ENCODE data around the gene IL36B.
"Not testable (repeated sequence)": the region's sequence is repeated elsewhere in the genome, so short reads cannot be mapped to it uniquely, and the experiment has no call there.

Gene IL36B

DNA sequence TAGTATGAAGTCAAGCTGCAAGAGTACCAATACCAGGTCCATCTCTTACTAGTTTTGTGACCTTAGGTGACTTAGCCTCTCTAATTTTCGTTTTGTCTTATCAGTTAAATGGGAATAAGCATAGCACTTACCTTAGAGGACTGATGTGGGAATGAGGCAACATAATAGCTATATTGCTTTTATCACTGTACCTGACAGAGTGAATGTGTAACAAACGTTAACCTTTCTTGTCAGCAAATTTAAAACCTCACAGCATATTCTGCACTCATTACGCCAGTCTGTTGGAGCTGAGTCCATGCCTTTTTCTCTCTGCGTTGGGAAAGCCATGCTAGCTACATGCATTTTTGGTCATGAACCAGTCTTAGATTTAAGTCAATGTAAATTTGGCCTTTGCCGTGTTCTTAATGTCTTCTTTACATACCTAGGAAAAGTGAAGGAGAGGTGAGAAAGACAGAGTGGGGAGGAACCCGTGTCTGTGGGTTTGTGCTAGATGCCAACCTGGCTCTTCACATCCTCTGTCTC, at the start of gene IL36B:
IL36B (minus strand) TSS at position 472 of the 522 bp plus-strand sequence.
- in situ Hi-C loops (cut with HindIII; ENCODE audit: low sequenced_read_pairs) = no loop called here

DNA sequence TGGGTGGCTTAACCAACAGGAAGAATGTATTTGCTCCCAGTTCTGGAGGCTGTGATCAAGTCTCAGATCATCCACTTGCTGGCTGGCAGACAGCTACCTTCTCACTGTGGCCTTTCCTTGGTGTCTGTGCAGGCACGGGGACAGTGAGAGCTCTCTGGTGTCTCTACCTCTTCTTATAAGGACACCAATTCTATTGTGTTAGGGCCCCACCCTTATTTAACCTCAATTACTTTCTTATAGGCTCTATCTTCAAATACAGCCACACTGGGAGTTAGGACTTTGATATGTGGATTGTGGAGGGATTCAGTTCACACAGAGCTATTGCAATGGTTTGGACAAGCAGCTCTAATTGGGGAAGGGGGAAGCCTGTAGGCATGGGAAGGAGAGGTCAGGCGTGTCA, 49.5 kb upstream of the IL36B start:
- in situ Hi-C loops (cut with HindIII; ENCODE audit: low sequenced_read_pairs) = no loop called here

DNA sequence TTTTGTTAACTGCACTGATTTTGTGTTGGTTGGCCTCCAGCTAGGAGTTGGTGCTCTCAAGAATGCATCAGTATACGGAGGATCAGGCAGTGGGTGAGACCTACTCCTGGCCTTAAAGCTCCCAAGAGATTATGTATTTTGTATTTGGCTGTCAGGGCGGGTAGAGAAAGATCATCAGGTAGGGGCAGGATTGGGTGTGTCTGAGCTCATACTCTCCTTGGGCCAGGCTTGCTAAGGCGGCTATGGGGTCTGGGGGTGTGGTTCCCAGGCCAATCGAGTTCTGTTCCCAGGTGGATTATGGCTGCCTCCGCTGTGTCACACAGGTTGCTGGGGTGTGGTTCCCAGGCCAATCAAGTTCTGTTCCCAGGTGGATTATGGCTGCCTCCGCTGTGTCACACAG, 45.9 kb upstream of the IL36B start:
- in situ Hi-C loops (cut with HindIII; ENCODE audit: low sequenced_read_pairs) = no loop called here

DNA sequence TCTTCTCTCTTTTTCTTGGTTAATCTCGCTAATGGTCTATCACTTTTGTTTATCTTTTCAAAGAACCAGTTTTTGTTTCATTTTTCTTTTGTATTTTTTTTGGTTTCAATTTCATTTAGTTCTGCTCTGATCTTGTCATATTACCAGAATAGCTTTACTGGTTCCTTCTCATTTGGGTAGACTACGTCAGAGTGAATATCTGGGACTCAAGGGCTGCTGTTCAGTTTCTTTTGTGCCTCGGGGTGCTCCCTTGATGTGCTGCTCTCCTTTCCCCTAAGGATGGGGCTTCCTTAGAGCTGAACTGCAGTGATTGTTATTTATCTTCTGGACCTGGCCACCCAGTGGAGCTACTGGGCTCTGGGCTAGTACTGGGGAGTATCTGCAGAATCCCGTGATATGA, 45.4 kb upstream of the IL36B start:
- in situ Hi-C loops (cut with HindIII; ENCODE audit: low sequenced_read_pairs) = no loop called here

DNA sequence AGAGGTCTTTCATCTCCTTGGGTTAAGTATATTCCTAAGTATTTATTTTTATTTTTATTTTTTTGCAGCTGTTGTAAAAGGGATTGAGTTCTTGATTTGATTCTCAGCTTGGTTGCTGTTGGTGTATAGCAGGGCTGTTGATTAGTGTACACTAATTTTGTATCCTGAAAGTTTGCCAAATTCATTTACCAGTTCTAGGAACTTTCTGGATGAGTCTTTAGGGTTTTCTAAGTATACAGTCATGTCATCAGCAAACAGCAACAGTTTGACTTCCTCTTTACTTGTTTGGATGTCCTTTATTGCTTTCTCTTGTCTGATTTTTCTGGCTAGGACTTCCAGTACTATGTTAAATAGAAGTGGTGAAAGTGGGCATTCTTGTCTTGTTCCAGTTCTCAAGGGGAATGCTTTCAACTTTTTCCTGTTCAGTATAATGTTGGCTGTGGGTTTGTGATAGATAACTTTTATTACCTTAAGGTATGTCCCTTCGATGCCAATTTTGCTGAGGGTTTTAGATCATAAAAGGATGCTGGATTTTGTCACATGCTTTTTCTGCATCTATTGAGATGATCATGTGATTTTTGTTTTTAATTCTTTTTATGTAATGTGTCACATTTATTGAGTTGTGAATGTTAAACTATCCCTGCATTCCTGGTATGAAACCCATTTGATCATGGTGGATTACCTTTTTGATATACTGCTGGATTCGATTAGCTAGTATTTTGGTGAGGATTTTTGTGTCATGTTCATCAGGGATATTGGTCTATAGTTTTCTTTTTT, 44.4 kb upstream of the IL36B start:
- in situ Hi-C loops (cut with HindIII; ENCODE audit: low sequenced_read_pairs) = not testable (repeated sequence)

DNA sequence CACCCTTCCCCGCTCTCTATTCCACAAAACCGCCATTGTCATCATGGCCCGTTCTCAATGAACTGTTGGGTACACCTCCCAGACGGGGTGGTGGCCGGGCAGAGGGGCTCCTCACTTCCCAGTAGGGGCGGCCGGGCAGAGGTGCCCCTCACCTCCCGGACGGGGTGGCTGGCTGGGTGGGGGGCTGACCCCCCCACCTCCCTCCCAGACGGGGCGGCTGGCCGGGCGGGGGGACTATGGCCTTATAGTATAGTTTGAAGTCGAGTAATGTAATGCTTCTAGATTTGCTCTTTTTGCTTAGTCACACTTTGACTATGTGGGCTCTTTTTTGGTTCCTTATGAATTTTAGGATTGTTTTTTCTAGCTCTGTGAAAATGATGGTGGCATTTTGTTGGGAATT, 43.6 kb upstream of the IL36B start:
- in situ Hi-C loops (cut with HindIII; ENCODE audit: low sequenced_read_pairs) = not testable (repeated sequence)

DNA sequence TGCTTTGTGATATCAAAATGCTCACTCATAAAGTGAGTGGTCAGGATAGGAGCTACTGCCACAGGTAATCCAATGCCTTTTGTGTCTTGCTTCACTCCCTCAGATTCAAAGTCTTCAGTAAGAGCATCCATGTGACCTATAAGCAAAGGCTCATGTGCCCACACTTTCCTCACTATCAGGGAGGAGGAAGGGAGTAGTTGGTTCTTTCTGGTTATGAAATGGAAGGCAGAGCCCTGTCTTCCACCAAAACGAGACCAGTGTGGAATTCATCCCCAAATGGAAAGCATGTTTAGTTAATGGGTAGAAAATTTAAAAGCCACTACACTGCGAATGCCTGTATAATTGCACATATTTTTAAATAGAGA, 40.9 kb upstream of the IL36B start:
- in situ Hi-C loops (cut with HindIII; ENCODE audit: low sequenced_read_pairs) = no loop called here

DNA sequence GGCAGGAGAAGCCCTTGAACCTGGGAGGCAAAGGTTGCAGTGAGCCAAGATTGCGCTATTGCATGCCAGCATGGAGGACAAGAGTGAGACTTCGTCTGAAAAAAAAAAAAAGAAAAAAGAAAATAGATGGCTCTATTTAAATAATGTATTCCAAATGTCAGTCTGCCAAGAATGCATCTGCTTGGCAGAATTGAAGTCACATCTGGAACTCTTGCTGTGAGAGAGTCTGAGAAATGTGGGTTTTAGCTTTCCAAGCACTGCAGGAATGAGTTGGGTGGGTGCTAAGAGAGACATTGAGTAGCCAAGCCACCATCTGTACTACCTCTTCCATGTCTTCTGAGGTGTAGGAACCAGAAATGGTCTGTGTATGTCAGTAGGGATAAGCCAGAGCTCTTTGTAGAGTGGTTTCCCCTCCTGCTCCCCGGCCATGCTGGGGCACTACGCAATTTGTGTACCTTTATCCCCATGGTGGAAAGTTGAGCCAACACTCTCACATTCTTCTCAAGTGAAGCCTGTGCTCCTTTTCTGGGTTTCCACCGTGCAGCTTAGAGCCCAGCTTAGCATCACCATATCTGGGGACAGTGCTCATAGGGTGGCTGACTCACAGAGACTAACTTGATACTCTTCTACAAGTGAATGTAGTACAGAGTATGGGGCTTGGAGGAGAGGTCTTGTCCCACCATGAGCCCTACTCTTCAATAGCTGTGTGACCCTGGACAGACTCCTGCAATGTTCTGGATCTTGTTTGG, 40.4 kb upstream of the IL36B start:
- in situ Hi-C loops (cut with HindIII; ENCODE audit: low sequenced_read_pairs) = no loop called here

DNA sequence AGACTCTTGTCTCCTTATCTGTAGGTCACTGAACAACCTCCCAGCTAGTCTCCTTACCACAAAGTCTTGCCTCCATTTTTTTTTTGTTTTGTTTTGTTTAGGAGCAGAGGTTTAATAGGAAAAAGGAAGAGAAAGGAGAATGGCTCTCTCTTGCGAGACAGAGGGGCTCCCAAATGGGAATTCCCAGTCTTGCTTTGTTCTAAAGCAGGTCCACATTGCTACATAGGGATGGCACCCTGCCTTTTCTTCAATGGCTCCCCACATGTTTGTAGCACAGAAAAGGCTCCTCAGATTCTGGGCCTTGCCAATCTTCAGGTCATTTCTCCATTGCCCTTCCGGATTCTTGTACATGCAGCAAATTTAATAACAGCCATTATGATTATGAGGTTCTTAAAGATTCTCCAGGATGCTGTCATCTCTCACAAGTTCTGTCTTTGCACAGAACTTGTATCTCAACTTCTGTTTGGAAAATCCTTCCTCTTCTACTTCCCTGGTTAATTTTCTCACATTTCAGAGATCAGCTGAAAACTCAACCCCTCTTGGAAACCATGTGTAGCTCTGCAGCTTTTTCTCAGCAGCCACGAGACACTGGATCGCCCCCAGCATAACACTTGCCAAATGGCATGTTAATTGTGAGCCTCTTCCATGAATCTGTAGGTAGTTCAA, 38.7 kb upstream of the IL36B start:
- in situ Hi-C loops (cut with HindIII; ENCODE audit: low sequenced_read_pairs) = no loop called here

DNA sequence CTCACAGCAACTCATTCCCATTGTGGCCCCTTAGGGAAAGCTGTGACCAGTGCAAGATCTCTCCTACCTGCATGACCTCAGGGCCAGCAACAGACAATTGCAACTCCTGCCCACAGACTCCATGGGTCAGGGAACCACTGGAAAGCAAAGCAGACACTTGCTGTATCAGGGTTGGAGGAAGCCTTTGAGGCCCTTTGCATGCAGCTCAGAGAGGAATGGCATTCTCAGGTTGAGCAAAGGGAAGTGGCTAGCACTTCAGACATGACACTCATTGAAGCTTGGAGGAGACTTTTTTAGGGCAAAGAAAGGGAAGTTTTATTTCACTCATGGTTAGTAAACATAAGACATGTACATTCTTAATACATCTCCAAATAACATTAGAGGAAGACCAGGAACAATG, 37.2 kb upstream of the IL36B start:
- in situ Hi-C loops (cut with HindIII; ENCODE audit: low sequenced_read_pairs) = no loop called here

DNA sequence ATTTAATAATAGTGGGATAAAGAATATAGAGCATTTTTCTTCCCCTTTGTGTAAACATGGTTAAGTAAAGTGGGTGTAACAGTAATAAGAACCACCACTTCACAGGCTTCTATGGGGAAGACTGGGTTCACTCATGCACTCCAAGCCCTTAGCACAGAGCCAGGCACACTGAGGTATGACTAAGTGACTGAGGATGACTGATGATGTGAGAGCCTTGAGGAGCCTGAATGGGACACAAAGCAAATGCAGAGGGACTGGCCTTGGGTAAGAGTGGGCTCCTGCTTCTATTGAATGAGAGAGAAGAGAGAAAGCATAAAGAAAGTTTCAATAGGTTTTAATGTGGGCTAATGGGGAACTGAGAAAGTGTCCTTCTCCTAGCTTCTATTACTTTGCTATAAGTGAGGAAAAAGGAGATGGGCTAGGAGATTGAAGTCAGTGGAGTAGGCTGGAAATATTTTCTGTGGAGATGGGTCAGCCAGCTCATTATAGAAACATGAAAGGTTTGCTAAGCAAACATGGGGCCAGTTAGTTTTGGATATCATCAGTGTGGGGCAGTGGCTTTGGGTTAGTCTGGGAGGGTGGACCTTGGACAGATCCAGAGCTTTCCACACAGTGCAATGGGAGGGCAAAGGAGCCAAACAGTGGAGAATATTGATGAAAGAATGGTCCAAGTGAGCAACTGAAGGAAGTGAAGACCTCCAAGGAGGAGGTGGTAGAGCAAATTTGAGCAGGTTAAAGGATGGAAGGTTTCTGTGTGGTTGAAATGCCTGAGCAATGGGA, 35.7 kb upstream of the IL36B start:
- in situ Hi-C loops (cut with HindIII; ENCODE audit: low sequenced_read_pairs) = no loop called here

DNA sequence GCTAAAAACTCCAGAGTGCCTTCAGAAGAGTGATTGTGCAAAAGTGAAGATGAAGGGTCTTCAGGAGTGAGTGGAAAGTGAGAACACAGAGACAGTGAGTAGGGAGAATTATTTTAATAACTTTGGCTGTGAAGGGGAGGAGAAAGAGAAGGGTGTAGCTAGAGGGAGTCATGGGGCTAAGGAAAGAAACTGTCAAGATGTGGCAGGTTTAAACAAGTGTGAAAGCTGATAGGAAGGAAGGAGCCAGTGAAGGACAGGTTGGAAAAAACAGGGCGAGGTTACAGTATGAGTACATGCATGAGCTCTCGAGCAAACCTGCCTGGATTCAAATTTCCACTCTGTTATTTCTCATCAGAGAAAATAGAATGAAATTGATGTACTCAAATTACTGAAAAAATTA, 32.9 kb upstream of the IL36B start:
- in situ Hi-C loops (cut with HindIII; ENCODE audit: low sequenced_read_pairs) = no loop called here

DNA sequence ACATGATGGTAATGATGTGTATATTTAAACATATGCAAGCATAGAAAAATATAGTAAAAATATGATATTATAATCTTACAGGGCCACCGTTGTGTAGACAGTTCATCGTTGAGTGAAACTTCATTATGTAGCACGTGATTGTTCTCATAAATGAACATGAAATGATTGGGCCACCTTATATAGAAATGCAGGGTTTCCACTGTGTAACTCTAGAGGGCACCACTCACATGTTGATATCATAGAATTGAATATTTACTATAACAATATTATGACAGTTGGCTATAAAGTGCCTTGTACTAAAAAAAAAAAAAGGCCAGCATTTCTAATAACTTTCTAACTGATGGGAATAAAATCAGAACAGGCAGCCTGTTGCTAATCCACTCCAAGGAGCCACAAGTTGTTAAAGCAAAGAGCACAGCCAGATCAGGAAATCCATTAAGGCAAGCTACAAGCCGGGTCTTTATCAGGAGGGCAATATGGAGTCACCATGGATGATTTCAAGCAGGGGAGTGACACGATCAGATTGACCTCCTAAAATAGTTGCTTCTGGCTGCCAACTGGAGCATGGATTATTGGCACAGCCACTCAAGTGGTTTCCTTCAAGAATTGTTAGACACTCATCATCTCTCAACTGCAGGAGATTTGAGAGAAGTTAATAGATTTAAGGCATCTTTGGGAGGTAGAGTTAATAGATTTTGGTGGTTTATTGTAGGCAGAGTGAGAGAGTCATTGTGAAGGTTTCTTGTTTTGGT, 31.8 kb upstream of the IL36B start:
- in situ Hi-C loops (cut with HindIII; ENCODE audit: low sequenced_read_pairs) = no loop called here

DNA sequence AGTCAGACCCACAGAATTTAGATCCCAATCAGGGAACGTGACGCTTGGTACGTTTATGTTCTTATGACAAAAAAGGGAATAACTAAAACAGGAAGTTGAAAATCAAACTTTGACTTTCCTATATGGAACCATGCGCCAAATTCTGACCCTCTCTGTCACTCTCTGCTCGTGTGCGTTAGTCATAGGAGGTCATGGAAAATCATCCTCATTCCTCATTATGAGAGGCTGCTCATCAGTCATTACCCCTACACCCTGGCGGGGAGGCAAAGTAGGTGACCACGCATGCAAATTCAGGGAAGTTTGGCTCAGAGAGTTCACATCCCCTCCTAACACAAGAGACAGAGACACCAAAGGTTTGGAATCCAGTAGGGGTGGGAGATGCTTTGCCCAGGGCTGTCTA, 30.6 kb upstream of the IL36B start:
- in situ Hi-C loops (cut with HindIII; ENCODE audit: low sequenced_read_pairs) = no loop called here

DNA sequence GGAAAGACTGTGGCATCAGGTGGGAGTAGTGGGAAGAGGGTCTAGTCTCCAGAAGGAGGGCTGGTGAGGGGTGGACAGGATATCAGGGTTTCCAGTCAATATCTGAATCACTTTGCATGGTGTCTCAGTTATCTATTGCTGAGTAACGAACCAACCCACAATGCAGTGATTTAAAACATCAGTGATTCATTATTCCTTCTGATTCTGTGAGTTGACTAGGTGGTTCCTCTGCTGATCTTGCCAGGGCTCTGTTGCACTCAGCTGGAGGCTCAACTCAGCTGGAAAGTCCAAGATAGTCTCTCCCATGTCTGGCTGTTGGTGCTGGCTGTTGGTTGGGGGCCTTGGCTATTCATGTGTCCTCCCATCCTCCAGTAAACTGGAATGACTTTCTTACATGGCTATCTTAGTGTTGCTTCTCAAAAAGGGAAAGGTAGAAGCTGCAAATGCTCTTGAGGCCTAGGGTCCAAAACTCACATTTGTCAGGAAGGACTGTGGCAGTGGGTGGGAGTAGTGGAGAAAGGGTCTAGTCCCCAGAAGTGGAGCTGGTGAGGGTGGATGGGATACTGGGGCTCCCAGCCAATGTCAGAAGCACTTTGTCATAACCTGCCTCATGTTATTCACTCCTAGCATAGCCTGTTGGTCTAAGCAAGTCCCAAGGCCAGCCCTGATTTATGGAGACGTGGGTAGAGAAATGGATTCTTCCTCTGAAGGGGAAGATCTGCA, 29.0 kb upstream of the IL36B start:
- in situ Hi-C loops (cut with HindIII; ENCODE audit: low sequenced_read_pairs) = no loop called here

DNA sequence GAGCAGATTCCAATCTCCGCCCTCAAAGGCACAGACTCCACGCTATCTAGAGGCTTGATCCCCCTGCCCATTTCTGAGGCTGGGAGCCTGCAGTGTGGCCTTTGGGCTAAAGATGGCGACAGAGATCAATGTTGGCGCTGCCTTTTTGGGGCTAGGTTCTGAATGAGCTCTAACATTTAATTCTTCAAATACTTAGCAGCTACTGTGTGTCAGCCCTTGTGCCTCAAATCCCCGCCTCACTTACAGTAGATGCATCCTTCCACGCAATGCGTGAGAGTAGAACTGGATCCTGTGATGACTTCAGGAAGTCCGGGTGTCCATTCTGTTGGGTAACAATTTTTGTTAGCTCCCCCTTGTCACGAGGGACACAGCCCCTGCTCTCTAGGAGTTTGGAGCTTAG, 27.5 kb upstream of the IL36B start:
- in situ Hi-C loops (cut with HindIII; ENCODE audit: low sequenced_read_pairs) = no loop called here

DNA sequence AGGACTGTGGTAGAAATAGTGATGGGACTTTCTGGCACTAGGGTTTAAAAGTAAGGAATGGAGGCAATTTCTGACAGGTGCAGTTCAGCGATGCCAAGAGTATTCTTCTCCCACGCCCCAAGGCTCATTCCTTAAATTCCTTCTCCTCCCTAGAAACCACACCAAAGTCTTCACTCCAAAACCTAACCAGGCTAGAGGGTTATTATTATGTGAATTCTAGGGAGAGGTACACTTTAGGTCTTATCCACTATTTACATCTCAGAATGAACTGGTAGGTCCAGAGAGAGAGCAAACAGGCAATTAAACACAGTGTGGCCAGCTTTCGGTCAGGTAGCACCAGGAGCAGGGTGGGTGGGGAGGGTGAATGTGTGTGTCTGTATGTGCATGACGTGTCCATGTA, 26.5 kb upstream of the IL36B start:
- in situ Hi-C loops (cut with HindIII; ENCODE audit: low sequenced_read_pairs) = loop anchor here (10.0 kb wide), 2 partner anchors 56 to 136 kb away; no protein-coding TSS in a partner anchor

DNA sequence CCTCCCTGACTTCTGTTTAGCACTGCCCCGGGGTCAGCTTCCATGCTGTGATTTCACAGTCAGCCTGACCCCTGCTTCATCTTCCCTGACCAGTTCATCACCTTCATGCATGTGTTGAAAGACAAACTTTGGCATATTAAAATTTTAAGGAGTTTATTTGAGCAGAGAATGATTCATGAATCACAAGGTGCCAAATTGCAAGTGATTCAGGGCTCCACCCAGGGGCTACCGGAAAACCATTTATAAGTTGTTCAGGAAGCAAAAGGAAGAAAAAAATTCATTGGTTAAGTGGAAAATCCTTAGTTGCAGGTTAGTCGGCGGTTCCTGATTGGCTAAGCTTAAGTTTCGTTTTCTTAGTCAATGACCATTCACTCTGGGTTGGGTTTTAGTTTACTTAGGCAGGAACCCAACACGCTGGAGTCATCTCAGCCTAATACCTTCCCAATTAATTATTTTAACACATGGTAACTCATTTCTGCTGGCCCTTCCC, 25.7 kb upstream of the IL36B start:
- in situ Hi-C loops (cut with HindIII; ENCODE audit: low sequenced_read_pairs) = loop anchor here (10.0 kb wide), 2 partner anchors 56 to 136 kb away; no protein-coding TSS in a partner anchor

DNA sequence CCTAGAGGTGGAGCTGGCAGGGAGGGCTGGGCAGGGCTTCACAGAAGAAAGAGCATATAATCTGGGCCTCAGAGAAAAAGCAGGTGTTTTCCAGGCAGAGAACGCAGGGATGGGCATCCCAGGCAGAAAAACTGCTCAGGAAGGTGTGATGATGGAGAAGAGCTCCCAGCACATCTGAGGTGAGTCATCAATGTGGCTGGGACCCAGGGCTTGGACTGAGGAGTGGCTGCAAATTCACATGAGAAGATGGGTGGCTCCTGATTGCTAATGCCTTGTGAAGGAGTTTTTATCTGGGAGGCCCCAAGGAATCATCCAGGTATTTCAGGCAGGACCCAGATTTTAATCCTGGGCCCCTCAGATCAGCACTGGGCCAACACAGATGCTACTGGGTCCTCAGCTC, 25.3 kb upstream of the IL36B start:
- in situ Hi-C loops (cut with HindIII; ENCODE audit: low sequenced_read_pairs) = loop anchor here (10.0 kb wide), 2 partner anchors 57 to 137 kb away; no protein-coding TSS in a partner anchor

All from DLD1 (cell line).